ENCODE data around the gene FOSB. TPM values are rescaled to one million over a fixed set of nuclear protein-coding genes. Genes with fewer than 3 reads are reported as not detected.

Gene FOSB
- total and polyA plus RNA-seq, 7 donors, result 1.1 to 28.1 (median 11.0) TPM

DNA sequence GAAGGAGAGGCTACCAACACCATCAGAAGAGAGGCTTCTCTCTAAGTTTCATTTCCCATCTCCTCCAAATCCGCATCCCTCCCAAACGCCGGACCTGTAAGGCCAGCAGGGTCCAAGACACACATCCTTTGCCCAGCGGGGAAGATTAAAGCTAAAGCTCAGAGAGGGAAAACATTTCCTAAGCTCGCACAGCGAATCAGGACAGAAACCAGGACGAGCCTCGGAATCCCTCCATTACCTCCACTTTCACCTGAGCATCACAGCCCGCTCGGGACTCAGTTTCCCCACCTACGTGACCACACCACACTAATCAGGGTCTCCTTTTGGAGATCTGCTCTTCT, 711 bp upstream of the FOSB start:
- 1 to 3% methylated on average over 11 of the region's 11 CpGs for WGBS, 2 donors
- H3K27ac ChIP-seq, result peak overlapping the region; percentile 94 to 97 (median 96)
- no peak for DNase-seq
- H3K27me3 ChIP-seq, result no peaks in the 10 kb centered on the region
- no peaks in the 10 kb centered on the region for H3K36me3 ChIP-seq
- peak overlapping the region; percentile 48 to 76 (median 72) for H3K4me3 ChIP-seq
- no peak for TF ChIP-seq POLR2AphosphoS5 (IDR thresholded peaks at IDR 0.05)
- no peak for TF ChIP-seq EP300 (IDR thresholded peaks at IDR 0.05)
- TF ChIP-seq POLR2A (IDR thresholded peaks at IDR 0.05), result no peak
- TF ChIP-seq, protein P1, sequence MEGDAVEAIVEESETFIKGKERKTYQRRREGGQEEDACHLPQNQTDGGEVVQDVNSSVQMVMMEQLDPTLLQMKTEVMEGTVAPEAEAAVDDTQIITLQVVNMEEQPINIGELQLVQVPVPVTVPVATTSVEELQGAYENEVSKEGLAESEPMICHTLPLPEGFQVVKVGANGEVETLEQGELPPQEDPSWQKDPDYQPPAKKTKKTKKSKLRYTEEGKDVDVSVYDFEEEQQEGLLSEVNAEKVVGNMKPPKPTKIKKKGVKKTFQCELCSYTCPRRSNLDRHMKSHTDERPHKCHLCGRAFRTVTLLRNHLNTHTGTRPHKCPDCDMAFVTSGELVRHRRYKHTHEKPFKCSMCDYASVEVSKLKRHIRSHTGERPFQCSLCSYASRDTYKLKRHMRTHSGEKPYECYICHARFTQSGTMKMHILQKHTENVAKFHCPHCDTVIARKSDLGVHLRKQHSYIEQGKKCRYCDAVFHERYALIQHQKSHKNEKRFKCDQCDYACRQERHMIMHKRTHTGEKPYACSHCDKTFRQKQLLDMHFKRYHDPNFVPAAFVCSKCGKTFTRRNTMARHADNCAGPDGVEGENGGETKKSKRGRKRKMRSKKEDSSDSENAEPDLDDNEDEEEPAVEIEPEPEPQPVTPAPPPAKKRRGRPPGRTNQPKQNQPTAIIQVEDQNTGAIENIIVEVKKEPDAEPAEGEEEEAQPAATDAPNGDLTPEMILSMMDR (IDR thresholded peaks at IDR 0.05), result no peak
- intact Hi-C loops (cut with DNase I), result no loop called here
- no peaks in the 10 kb centered on the region for H3K9me3 ChIP-seq
- H3K4me1 ChIP-seq, result peaks cover 0 to 36% (median 30%) of the 10 kb centered on the region in 4 donors

DNA sequence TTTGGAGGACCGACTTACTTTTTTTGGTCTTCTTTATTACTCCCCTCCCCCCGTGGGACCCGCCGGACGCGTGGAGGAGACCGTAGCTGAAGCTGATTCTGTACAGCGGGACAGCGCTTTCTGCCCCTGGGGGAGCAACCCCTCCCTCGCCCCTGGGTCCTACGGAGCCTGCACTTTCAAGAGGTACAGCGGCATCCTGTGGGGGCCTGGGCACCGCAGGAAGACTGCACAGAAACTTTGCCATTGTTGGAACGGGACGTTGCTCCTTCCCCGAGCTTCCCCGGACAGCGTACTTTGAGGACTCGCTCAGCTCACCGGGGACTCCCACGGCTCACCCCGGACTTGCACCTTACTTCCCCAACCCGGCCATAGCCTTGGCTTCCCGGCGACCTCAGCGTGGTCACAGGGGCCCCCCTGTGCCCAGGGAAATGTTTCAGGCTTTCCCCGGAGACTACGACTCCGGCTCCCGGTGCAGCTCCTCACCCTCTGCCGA, 409 bp downstream of the FOSB start:
- Histone ChIP-seq H3K27me3 (no peaks in the 10 kb centered on the region), H3K4me3 (peak overlapping the region; percentile 48 to 76 (median 72)), H3K9me3 (no peaks in the 10 kb centered on the region), H3K27ac (peak overlapping the region; percentile 94 to 97 (median 96)), H3K4me1 (peaks cover 0 to 36% (median 30%) of the 10 kb centered on the region in 4 donors), H3K36me3 (no peaks in the 10 kb centered on the region)
- WGBS, 2 donors, result 0 to 1% methylated on average over 31 of the region's 31 CpGs
- TF ChIP-seq EP300 (IDR thresholded peaks at IDR 0.05) (no peak), POLR2A (IDR thresholded peaks at IDR 0.05) (no peak), POLR2AphosphoS5 (IDR thresholded peaks at IDR 0.05) (no peak)
- TF ChIP-seq, protein P1 (IDR thresholded peaks at IDR 0.05), result no peak
- intact Hi-C loops (cut with DNase I), result no loop called here
- peak; percentile 81 for DNase-seq

DNA sequence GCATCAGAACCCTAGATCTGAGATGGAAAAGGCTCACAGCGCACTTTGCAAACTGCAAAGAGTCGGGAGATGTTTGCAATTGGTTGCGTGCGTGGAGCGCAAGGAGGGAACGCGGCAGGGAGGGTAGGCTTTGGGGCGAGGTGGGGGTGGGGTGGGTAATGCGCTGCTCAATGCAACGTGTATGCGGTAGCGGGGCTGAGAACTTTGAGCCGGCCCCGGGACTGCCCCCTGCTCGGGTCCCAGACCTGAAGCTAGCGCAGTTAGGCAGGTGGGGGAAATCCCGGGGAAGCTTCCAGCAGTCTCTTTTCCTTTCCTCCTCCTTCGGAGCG, 971 bp downstream of the FOSB start:
- no peak for DNase-seq
- H3K27ac ChIP-seq, result peak overlapping the region; percentile 94 to 97 (median 96)
- H3K27me3 ChIP-seq, result no peaks in the 10 kb centered on the region
- intact Hi-C loops (cut with DNase I), result no loop called here
- WGBS, 2 donors, result 0% methylated on average over 19 of the region's 19 CpGs
- peaks cover 0 to 36% (median 30%) of the 10 kb centered on the region in 4 donors for H3K4me1 ChIP-seq
- H3K9me3 ChIP-seq, result no peaks in the 10 kb centered on the region
- TF ChIP-seq POLR2A (IDR thresholded peaks at IDR 0.05), result no peak
- TF ChIP-seq, protein P1 (IDR thresholded peaks at IDR 0.05), result no peak
- TF ChIP-seq EP300 (IDR thresholded peaks at IDR 0.05), result no peak
- TF ChIP-seq POLR2AphosphoS5 (IDR thresholded peaks at IDR 0.05), result no peak
- peak overlapping the region; percentile 48 to 76 (median 72) for H3K4me3 ChIP-seq
- H3K36me3 ChIP-seq, result no peaks in the 10 kb centered on the region

DNA sequence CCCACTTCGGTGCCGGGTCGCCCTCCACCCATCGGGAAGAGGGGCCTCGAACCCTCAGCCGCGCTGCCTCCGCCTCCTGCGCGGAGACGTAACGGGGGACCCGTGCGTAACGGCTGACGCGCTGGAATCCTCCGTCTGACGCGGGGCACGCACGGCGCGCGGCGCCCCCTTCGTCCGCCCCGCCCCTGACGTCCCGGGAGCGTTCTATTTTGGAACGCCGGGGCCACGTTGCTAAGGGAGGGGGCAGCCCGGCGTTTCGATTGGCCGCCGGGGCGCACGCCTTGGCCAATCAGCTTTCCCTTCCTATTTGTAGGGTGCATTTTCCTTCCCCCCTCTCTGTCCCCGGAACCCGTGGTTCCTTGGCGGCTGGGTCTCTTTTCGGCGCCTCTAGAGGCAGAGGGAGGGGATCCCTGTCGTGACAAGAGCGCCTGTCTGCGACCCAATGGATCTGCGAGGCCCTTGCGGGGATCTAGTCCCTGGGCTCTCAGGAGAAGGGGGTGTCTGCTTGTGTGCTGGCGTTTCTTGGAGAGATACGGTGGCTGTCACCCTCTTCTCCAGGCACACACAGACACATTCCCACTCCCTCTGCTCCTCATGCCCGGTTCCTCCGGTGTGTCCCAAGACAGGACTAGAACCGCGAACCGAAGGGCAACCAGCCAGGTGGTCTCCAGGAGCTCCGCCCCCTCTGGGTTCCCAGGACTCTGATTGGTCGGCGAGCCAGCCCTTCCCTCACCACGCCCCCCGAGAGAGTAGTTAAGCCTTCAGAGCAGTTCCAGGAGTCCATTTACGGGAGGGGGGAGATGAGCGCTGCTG, 1.5 kb downstream of the FOSB start:
- DNase-seq, result peak; percentile 97
- H3K27me3 ChIP-seq, result no peaks in the 10 kb centered on the region
- peak in 3 of 4 donors; percentile 95 to 98 (median 95) for TF ChIP-seq EP300 (IDR thresholded peaks at IDR 0.05)
- peak; percentile 16 to 29 for TF ChIP-seq POLR2A (IDR thresholded peaks at IDR 0.05)
- peak; percentile 79 to 96 (median 84) for TF ChIP-seq POLR2AphosphoS5 (IDR thresholded peaks at IDR 0.05)
- TF ChIP-seq, protein P1 (IDR thresholded peaks at IDR 0.05), result no peak
- peak overlapping the region; percentile 48 to 76 (median 72) for H3K4me3 ChIP-seq
- H3K27ac ChIP-seq, result peak overlapping the region; percentile 94 to 97 (median 96)
- no peaks in the 10 kb centered on the region for H3K9me3 ChIP-seq
- no peaks in the 10 kb centered on the region for H3K36me3 ChIP-seq
- H3K4me1 ChIP-seq, result peaks cover 0 to 36% (median 30%) of the 10 kb centered on the region in 4 donors
- 0 to 1% methylated on average over 66 of the region's 66 CpGs for WGBS, 2 donors
- intact Hi-C loops (cut with DNase I), result no loop called here

Data from sigmoid colon (tissue), 7 donors.